Thyroid gland (tissue), 4 donors: ENCODE results near the gene HOATZ.

Source experiments
- CTCF ChIP-seq, 6 experiments: fragments of 200-600 bp in 3 of 6; fragments of 450-650 bp in 3 of 6; sonication (generic) in 3 of 6; IDR thresholded peaks; one replicate each; pipeline ENCODE4 v1.5.1; 2016 to 2019; ENCODE audit warnings: antibody characterized with exemption in 6 of 6, mild to moderate bottlenecking in 2 of 6, inconsistent platforms in 1 of 6, moderate library complexity in 1 of 6
- POLR2A ChIP-seq, 2 donors: fragments of 450-650 bp; IDR thresholded peaks; one replicate each; pipeline ENCODE4 v1.6.1; 2017; ENCODE audit warnings: antibody characterized with exemption in 2 of 2, mild to moderate bottlenecking in 2 of 2, moderate library complexity in 1 of 2

- TF ChIP-seq CTCF (IDR thresholded peaks at IDR 0.05): no peak
- no peak for TF ChIP-seq POLR2A (IDR thresholded peaks at IDR 0.05)
These were observed 34.9 kb upstream of the HOATZ start for GRCh38 chr11:111479666-111480065.
